ENCODE measurements around the gene RNF126.

RNF126 gene

GRCh38 chr19:662962-663681, at the start of gene RNF126:
Gene RNF126 (minus strand): TSS chr19:663214. CDS start chr19:663121, 93 bp downstream.
- peak within 1 kb of the TSS; percentile 82 for H3K4me3 ChIP-seq (ENCODE audit: low read depth, low read length)
- TF ChIP-seq, protein P1, sequence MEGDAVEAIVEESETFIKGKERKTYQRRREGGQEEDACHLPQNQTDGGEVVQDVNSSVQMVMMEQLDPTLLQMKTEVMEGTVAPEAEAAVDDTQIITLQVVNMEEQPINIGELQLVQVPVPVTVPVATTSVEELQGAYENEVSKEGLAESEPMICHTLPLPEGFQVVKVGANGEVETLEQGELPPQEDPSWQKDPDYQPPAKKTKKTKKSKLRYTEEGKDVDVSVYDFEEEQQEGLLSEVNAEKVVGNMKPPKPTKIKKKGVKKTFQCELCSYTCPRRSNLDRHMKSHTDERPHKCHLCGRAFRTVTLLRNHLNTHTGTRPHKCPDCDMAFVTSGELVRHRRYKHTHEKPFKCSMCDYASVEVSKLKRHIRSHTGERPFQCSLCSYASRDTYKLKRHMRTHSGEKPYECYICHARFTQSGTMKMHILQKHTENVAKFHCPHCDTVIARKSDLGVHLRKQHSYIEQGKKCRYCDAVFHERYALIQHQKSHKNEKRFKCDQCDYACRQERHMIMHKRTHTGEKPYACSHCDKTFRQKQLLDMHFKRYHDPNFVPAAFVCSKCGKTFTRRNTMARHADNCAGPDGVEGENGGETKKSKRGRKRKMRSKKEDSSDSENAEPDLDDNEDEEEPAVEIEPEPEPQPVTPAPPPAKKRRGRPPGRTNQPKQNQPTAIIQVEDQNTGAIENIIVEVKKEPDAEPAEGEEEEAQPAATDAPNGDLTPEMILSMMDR (IDR thresholded peaks at IDR 0.05; ENCODE audit: low read depth, low read length): no peak

DNA sequence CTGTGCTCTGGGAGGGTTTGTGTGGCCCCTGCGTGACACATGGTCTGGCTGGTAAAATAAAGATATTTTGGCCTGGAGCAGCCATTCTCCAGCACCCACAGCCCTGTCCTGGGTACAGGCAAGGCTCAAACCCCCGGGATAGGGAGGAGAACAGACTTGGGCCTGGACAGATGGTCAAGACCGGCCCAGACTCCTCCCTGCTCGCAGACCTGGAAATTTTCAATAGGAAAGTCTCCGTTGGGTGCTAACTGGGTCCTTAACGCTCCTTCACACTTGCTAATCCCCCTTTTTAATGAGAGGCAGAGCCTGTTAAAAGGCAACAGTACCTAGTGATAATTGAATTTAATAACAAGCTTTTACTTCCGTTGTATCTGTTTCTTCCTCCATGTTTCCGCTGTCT, 48.2 kb upstream of the RNF126 start:
- TF ChIP-seq, protein P1 (IDR thresholded peaks at IDR 0.05; ENCODE audit: low read depth, low read length): no peak
- no peak overlapping the region for H3K4me3 ChIP-seq (ENCODE audit: low read depth, low read length)

GRCh38 chr19:710767-711166, 47.8 kb upstream of the RNF126 start:
- TF ChIP-seq, protein P1 (IDR thresholded peaks at IDR 0.05; ENCODE audit: low read depth, low read length): no peak
- H3K4me3 ChIP-seq (ENCODE audit: low read depth, low read length): no peak overlapping the region

GRCh38 chr19:709965-710571, 47.1 kb upstream of the RNF126 start:
- H3K4me3 ChIP-seq (ENCODE audit: low read depth, low read length): no peak overlapping the region
- TF ChIP-seq, protein P1 (IDR thresholded peaks at IDR 0.05; ENCODE audit: low read depth, low read length): no peak

- H3K4me3 ChIP-seq (ENCODE audit: low read depth, low read length): peak overlapping the region; percentile 27; the same call in 1 of the 2 replicates
- TF ChIP-seq, protein P1 (IDR thresholded peaks at IDR 0.05; ENCODE audit: low read depth, low read length): no peak
These were observed 46.4 kb upstream of the RNF126 start for GRCh38 chr19:709196-709964.

- H3K4me3 ChIP-seq (ENCODE audit: low read depth, low read length): peak within 1 kb of the TSS; percentile 27; the same call in 1 of the 2 replicates
- TF ChIP-seq, protein P1 (IDR thresholded peaks at IDR 0.05; ENCODE audit: low read depth, low read length): no peak
These were observed 45.4 kb upstream of the RNF126 start, which contains the start of gene PALM for GRCh38 chr19:708154-709143. Gene PALM (plus strand): TSS chr19:708935. CDS start chr19:709147, 212 bp downstream.

Data from WI38 (cell line).